ENCODE data around the gene NCKAP5.

NCKAP5 gene

DNA sequence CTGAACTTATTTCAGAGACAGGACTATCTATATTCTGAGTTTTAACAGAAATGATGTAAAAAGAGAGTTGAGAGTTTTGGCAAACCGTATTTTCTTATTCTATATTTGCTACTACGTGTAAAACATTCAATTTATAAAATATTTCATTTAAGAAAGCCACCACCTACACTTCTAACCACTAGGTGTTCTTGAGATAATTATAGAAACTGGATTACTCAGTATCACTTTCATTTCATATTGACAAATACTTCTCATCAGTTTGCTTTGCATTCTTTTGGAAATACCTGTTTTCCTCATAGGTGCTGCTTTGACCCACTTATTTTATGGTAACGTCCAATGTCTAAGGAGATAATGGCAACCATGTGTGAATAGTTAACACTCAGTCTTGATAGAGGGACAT lies 794.9 kb downstream of the NCKAP5 start:
- no peak for DNase-seq

DNA sequence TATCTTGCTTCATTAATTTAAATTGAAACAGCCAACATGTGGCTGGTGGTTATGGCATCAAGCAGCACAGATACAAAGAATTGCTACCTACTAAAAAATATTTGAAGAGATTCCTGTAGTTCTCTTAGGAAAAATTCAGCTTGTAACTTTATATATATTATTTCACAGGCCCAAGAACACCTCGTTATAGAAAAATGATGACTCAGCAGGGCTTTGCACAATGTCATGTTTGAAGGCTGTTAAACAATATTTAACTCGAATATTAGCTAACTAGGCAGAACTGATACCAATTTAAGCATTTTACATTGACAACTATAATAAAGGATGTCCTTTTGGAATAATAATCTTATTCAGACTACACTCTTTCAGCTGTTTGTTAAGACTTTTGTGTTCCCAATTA lies 795.9 kb downstream of the NCKAP5 start:
- no peak for DNase-seq

DNA sequence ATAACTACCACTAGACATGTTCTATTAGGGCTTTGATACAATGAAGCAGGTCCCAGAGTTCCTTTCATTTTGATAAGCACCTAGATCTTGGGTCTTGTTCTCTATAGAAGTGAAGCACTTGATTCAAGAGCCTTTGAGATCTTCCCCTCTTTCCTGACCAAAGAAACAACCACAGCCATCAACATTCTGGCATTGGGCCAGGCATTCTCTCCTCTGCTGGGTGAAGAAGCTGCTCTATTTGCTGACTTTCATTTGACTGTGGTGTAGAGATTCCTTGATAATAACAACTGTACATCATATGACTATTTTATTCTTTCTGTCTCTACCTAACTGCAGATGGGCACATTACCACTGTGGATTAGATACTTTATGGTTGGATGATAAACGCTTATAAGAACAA lies 801.7 kb downstream of the NCKAP5 start:
- DNase-seq = no peak

DNA sequence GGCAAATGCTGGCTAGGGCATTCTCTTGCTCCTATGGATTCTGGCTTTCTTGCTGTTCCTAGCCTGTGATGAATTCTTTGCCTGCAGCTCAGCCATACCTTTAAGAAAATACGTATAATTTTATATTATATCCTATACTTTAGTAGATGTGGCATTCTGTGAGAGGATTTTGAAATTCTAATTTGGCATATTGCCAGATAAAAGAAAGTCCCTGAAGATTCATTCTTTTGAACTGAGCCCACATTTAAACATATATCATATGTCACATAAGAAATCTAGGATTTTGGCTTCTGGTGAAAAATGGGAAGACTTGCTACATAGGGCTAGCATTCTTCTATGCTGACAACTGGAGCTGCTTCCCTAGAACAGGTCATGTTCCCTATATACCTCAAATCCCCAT lies 806.8 kb downstream of the NCKAP5 start:
- DNase-seq = no peak

DNA sequence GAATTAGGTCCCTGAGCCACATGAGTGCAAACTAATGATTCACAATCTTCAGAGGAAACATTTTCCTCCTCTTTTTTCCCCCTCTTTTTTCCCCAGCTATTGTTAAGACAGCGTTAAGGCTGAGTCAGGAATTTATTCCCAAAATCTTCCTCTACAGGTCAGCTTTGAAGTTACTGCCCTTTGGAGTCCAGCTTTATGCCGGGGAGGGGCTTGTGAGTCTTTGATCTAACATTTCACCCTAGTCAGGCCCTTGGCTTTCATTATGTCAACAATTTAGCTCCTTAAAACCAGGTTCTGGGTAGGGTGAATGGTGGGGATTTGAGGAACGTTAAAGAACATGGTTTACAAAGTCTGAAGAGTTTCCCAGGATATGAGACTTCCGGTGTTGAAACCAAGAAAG lies 807.3 kb downstream of the NCKAP5 start:
- no peak for DNase-seq

DNA sequence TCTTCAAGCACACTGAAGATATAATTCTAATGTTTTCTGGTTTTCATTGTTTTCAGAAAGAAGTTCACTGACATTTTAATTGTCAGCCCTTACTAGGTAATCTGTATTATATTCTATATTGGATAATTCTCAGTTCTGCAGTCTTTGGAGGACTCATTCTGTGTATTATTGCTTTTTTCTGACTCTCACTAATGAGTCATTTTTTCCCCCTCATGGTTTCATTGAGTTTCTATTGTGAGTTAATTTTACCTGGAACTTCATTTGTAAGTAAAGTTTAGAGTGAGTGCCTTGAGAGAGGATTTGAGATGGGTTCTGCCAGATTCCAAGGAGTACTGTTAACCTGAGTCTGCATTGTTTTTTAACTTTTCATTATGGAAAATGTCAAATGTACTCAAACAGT lies 807.9 kb downstream of the NCKAP5 start:
- DNase-seq = no peak

DNA sequence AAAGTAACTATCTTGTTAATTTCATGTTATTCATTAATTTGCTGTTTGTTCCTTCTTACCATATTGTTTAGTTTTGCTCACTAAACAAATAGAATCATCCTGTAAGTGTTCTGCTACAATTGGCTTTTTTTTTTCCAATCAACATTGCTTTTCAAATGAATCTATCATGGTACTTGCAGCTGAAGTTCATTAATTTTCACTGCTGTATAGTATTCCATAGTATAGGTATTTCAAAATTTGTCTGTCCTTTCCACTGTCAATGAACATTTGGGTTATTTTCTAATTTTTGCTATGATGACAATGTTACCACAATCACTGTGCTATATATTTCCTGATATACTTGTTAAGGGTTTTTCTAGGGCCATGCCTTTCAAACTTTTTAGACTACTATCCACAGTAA lies 809.3 kb downstream of the NCKAP5 start:
- DNase-seq = no peak

DNA sequence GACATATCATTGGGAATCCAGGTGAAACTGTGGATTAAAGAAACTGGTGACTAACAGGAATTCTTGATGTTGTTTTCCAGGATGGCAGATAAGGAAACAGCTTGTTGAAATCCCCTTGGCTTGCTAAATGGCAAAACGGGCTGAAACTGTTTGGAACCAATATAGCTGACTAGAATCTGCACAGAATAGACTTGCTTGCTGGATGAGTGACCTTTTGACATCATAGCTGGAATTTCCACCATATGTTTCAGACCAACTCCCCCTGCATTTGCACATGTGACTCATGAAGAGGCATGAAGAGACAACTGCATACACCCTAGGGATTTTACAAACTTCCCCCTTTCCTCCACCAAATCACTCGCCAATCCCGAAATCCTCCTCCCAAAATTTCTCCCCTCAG lies 810.6 kb downstream of the NCKAP5 start:
- no peak for DNase-seq

DNA sequence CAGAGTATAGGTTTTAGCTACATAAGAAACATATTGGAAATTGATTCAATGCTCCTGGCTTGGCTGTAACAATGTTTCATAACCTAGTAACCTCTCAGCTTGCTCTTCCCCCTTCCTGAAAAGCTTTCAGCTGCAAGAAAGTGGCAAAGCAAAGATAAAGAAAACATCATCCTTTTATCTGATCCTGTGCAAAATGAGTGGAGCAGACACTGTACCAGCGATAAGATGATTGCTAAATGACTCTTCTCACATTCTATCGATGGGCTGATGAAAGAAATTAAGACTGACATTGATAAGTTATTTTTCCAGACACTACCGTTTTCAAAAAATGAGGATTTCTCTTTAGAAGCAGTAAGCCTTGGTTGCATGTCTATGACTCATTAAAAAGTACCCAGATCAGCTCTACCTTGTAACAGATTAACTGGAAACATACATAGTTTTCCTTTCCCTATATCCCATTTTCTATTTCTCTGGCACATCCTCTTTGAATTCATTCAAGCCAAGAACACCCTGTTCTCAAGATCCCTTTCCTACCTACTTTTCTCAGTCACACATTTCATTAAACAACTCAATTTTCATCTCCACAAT lies 811.2 kb downstream of the NCKAP5 start:
- no peak for DNase-seq

DNA sequence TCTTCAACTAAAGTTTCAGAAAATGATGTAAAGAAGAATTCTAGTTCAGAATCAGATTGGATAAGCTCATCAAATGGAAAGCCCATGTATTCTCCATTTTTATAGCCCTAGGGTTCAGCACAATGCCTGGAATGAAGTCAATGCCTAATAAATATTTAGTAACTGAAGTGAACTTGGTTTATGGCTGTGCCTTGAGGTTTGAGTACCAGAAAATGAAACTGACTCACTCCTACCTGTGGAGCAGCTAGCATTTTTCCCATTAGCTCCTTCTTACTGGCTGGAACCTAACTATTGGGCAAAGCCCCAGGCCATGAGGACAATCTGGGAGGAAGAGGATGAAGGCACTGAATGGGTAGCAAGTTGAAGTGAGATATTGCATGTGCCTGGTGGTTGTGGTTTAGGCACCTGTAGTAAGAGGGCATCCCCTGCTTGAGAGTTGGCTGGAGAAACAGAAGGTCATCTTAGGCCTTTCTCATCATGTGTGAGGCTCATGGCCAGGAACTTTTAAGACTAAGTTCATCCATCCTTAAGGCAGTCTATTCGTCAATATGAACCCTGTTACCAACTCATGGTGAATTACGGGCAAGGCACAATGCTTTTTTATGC lies 813.3 kb downstream of the NCKAP5 start:
- no peak for DNase-seq

DNA sequence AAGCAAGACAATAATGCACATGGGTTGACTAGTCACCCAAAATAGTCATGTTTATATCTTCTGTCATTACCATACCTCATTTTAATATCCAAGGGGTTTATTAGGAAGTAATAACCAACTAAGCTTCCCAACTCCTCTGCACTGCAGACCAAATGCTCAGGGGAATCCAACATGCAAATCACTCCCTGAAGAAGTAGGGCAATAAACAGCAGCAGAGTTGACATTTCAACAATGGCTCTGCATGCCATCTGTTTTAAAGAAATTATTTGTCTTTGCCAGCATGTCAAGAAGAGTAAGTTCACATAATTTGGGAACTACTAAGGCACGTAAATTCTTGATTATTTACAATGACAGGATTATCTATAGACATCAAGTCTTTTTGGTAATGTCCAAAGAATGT lies 813.9 kb downstream of the NCKAP5 start:
- no peak for DNase-seq

DNA sequence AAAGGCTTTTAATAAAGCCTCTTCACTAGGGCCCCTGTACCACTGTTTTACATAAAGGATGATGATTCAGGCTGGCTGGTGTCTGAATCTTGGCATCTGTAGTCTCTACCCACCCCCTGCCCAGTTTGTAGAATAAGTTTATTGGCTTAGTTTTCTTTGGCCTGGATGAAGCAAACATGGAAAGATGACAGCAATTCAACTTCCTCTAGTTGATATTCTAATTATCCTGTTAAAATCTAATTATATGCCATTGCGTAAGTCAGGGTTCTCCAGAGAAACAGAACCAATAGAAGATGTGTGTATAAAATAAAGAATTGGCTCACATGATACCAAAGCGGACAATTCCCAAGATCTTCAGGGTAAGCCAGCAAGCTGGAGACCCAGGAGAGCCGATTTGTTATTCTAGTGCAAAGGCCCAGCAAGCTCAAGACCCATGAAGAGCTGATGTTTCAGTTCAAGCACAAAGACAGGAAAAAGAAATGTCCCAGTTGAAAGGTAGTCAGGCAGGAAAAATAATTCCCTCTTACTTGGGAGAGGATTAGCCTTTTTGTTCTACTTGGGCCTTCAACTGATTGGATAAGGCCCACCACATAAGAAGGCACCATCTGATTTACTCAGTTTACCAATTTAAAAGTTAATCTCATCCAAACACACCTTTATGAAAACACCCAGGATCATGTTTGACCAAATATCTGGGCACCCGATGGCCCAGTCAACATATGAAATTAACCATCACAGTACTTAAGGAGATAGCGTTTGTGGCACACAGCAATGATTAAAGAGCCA lies 815.6 kb downstream of the NCKAP5 start:
- DNase-seq = no peak

DNA sequence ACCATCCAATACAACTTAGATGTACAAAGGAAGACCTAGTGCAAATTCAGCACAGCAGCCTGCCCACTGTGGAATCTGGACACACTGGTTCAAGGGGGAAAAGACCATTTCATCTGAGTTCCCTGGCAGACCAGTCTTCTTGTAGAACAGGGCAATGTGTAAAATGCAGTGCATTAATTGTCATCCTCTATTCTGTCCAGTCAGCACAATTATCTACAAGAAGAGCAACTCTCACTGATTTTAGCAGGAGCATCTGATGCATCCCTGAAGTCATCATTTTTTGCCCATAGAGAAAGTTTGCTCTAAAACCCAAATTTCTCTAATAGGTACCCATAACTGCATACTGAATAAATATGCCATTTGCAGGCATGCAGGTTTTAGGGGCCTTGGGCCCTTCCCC lies 816.4 kb downstream of the NCKAP5 start:
- DNase-seq = no peak

DNA sequence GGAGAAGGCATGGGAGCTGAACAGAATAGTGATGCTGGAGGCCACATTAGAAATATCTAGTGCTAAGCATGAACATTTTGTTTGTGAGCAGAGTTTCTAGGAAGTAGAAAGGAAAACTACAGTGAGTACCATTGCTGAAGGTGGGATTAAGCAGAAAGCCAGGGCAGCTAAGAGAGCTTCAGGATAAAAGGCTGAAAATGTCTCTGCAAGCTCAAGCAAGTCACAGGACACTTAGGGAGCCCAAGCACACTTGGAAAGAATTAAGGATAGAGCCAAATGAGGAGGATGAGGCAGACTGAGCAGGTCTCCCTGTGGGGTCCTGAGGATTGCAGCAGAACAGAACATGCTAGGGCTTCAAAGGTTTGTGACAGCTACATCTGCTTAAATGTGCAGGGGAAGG lies 817.7 kb downstream of the NCKAP5 start:
- peak in 1 of 2 experiments; percentile 8 for DNase-seq

DNA sequence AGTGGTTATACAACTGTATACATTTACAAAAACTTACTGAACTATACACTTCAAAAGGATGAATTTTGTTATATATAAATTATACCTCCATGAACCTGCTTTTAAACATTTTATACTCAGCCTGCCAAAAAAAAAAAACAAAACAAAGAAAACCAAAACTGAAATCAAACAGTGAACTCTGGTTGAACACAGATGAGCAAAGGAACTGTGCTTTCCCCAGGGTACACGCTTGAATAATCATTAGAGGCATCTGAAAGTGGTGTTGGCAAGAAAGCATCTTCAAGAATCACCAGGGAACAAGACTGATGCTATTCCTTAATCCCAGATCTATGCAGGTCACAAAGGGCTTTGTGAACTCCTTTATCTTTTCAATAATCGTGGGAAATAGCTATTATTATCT lies 821.2 kb downstream of the NCKAP5 start:
- DNase-seq = no peak

DNA sequence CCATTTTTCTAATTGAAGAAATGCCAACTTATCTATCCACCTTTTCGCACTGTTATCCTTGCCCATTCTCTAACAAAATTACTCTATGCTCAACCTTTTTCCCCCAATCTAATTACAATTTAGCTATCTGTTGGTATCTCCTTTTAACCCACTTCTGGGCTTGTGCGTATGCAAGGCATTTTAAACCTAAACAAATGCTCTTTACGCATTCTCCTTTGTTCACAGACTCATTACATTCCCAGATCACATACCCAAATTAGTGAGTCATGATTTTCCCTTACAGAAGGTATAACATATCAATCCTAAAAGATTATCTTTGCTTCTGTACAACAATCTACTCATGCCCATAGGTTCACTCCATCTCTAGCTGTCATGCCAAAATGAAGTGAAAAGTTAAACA lies 826.5 kb downstream of the NCKAP5 start:
- no peak for DNase-seq

DNA sequence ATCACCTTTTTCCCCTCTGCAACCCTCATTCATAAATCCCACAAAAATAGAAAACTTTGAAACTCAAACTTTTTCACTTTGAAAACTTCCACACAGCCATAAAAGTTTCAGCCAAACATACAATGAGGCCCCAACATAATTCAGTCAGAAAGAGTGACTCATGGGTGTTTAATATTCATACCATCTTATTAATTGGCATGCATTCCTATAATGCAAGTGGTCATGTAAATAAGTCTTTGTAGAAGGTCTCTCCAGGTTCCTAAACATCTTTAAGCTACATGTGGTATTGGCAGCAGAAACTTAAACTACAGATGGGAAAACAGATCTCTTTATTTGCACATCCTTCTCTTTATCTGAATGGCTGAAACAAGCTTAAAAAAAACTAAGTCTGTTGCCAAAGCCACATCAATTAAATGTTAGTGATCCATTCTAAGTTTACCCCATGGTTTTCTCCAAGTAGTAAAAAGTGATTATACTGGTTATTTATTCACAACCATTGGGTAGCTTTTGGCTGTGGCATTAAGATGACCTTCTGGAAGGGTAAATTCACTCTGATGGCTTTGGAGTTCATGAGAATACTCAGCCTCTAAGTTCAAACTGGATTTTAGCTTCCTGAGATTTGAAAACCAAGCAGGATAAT lies 828.1 kb downstream of the NCKAP5 start:
- DNase-seq = no peak

DNA sequence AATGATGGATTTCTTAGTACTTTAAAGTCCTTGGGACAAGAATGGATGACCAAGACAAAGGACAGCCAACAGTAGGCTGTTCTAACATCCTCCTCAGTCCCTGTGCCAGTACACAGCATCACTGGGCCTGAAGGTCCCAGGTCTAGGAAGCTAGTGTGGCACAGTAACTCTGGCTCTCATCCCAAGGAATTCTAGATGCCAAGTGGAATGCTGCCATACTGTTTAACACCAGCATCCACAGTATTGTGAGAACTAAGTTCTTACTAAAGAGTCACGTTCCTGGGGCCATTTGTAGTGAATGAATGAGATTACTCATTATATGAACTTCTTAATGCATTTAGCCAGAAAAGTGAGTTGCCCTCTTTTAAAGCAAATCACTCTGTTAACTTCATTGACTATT lies 830.0 kb downstream of the NCKAP5 start:
- no peak for DNase-seq

DNA sequence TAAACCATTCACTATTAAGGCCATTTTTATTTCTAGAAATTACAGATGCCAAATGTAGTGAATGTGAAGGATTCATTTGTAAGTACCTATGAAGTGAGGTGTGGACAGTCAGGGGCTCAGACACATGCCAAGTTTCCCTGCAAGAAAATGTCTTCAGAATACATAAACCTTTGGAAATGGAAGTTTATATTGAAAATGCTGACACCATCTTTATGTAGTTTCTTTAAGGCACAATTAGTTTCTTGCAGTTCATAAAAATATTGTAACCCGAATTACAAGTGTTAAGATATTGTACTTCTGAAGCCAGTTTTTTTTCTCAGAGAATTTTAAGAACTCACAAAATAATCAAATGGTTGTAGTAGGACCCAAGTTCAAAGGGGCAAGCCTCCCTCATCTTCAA lies 832.2 kb downstream of the NCKAP5 start:
- no peak for DNase-seq

DNA sequence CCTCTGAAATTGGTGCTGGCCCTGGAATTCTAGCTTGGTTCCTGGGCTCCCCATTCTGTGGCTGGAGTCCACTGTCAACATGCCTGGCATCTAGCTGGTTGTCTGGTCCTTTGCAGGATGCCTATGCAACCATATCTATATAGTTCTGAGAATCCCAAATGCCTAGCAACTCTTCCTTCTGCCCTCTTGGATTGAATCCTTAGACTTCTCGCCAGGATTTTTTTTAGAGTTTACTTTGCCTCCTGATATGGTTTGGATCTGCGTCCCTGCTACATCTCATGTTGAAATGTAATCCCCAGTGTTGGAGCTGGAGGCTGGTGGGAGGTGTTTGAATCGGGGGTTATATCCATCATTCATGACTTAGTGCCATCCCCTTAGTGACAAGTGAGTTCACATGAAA lies 833.3 kb downstream of the NCKAP5 start:
- no peak for DNase-seq

DNA sequence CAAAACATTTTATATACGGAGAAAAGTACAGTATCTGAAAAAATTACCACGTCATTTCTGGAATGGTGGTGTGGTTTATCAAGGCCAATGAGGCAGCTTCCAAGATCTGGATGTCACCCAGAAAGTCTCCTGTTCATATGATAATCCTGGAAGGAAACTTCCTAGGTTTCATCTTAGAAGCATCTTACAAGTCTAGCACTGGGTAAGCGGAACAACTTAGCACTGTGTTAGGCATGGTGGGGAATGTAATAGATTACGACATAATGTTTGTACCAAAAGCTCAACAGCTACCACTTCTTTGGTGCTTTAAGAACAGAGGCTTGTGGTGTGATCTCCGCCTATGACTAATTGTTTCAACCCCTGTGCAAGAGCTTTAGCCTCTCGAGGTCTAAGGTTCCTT lies 835.2 kb downstream of the NCKAP5 start:
- DNase-seq = no peak

DNA sequence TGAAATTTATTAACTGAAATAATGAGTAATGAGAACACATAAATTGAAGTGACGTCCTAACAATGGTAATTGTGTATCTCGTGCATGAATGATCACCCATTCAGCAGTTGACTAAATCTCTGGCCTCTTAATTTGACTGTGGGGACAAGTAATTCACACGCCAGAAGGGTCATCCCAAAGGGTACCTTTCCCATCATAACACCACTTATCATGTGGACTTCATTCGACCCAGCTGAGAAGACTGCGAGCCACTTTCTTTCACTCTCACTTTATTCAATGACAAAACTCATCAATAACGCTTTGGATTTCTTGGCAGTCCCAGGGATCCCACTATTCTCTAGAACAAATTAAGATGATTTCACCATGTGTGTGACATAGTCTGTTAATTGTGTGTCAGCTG lies 835.6 kb downstream of the NCKAP5 start:
- DNase-seq = no peak

DNA sequence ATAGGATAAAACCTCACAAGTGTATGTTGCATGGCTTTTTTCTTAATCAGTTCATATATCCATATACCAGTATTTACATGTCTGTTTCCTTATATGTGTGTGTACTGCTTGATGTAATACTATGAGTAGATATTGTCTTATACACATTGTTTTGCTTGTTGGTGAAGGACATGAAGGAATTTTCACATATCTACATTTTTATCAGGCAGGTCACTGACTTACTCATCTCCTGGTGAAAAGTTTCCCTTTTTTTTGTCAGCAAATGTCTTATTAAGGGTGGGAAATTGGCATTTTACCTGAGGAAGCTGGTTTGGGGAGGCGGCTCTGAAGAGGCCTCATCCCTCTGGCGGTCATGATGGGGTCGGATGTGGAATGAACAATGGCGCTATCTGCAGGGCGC lies 836.8 kb downstream of the NCKAP5 start:
- no peak for DNase-seq

DNA sequence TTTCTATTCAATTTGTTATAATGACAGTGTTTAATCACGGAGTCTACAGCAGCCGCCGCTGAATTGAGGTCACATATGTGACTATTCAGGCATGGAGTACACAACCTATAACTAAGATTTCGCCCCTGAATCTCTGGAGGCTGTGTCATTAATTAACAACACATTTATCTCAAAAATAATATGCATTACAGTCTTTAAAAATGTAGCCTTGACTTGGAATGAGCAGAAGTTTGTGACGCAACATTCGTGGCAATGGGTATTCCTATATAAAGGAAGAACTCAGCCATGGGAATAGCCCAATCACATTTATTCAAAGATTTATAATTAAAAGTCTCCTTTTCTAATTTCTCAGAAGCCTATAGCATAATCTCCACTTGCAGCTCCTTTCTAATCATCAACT lies 837.7 kb downstream of the NCKAP5 start:
- DNase-seq = no peak
